GM12878 (cell line): ENCODE measurements around the gene FMNL3.

Source experiments
- CBX3 ChIP-seq: fragments of 200-600 bp; sonication (generic); IDR thresholded peaks from 2 replicates; pipeline ENCODE4 v1.6.1; 2016; ENCODE audit warnings: low read depth, borderline replicate concordance
- CEBPB ChIP-seq, 2 experiments: fragments of 150-350 bp in 1 of 2; IDR thresholded peaks; 2 replicates each; pipeline ENCODE4 v1.6.1; 2012 to 2014; ENCODE audit warnings: low read depth in 2 of 2, low read length in 2 of 2, borderline replicate concordance in 1 of 2, inconsistent platforms in 1 of 2
- CTCF ChIP-seq, 3 experiments: IDR thresholded peaks in 2 of 3; conservative IDR thresholded peaks in 1 of 3; 2 replicates each; pipeline ENCODE4 v1.5.1; 2011; ENCODE audit warnings: low read depth in 3 of 3, low read length in 3 of 3, mild to moderate bottlenecking in 3 of 3, control low read depth in 2 of 3, moderate library complexity in 2 of 3, inconsistent platforms in 1 of 3, mixed read lengths in 1 of 3; ENCODE audit not compliant: control insufficient read depth in 2 of 3, insufficient read depth in 1 of 3; ENCODE audit errors: extremely low read depth in 1 of 3
- EGR1 ChIP-seq, 2 experiments: IDR thresholded peaks; 1 replicate in 1 of 2; 2 replicates in 1 of 2; pipeline ENCODE4 v1.6.1; 2011 to 2012; ENCODE audit warnings: low read depth in 2 of 2, low read length in 2 of 2, borderline replicate concordance in 1 of 2, mild to moderate bottlenecking in 1 of 2, moderate library complexity in 1 of 2
- EP300 ChIP-seq, 2 experiments: fragments of 150-350 bp in 1 of 2; IDR thresholded peaks; 2 replicates each; pipeline ENCODE4 v1.6.1; 2011 to 2012; ENCODE audit warnings: low read depth in 2 of 2, low read length in 2 of 2, borderline replicate concordance in 1 of 2, improper control_type of control experiment in 1 of 2, inconsistent platforms in 1 of 2; ENCODE audit not compliant: control insufficient read depth in 1 of 2
- EZH2 ChIP-seq: IDR thresholded peaks from 2 replicates; pipeline ENCODE4 v1.6.1; 2012; ENCODE audit warnings: low read depth, mild to moderate bottlenecking, control low read depth, inconsistent platforms, low read length, borderline replicate concordance; ENCODE audit not compliant: control insufficient read depth
- HCFC1 ChIP-seq: fragments of 150-350 bp; IDR thresholded peaks from 2 replicates; pipeline ENCODE4 v1.6.1; 2014; ENCODE audit warnings: low read length
- RBBP5 ChIP-seq: fragments of 200-600 bp; sonication (generic); conservative IDR thresholded peaks from 2 replicates; pipeline ENCODE4 v1.6.1; 2016
- ZBED1 ChIP-seq: IDR thresholded peaks from 2 replicates; pipeline ENCODE4 v1.6.1; 2016; ENCODE audit warnings: borderline replicate concordance

- TF ChIP-seq CBX3 (no peak), EP300 (IDR thresholded peaks at IDR 0.05; ENCODE audit: borderline replicate concordance in 1 of 2, control insufficient read depth in 1 of 2, low read depth in 2 of 2, low read length in 2 of 2) (no peak), CEBPB (IDR thresholded peaks at IDR 0.05; ENCODE audit: borderline replicate concordance in 1 of 2, low read depth in 2 of 2, low read length in 2 of 2) (no peak), HCFC1 (no peak), CTCF (IDR thresholded peaks at IDR 0.05 in 2 of 3, conservative IDR thresholded peaks at IDR 0.05 in 1 of 3; ENCODE audit: control insufficient read depth in 2 of 3, extremely low read depth in 1 of 3, insufficient read depth in 1 of 3, low read depth in 3 of 3, low read length in 3 of 3) (no peak), ZBED1 (no peak), EGR1 (IDR thresholded peaks at IDR 0.05; ENCODE audit: borderline replicate concordance in 1 of 2, low read depth in 2 of 2, low read length in 2 of 2) (no peak), RBBP5 (no peak), EZH2 (no peak)
These were observed 4.5 kb downstream of the FMNL3 start for GRCh38 chr12:49702676-49703215.
